CD4-positive, alpha-beta T cell (primary cell): ENCODE measurements around the gene CFAP161. TPM values are rescaled to one million over a fixed set of nuclear protein-coding genes. Genes with fewer than 3 reads are reported as not detected.

Experiments
- ATAC-seq: fragments of 200-7000 bp; cut with Tn5 transposase; one replicate; pipeline ENCODE4 v1.10.0; 2022; ENCODE audit warnings: mild to moderate bottlenecking; ENCODE audit not compliant: poor library complexity
- CTCF ChIA-PET: fragments of 350-600 bp; sonication (Branson Sonifier 250); formaldehyde crosslinking; loops from one replicate; lab custom pipeline; 2021; ENCODE audit warnings: antibody characterized with exemption, inconsistent platforms; lab: Charles Lee
- POLR2A ChIA-PET: fragments of 350-600 bp; sonication (Branson Sonifier 250); formaldehyde crosslinking; loops from one replicate; lab custom pipeline; 2021; ENCODE audit warnings: antibody characterized with exemption, inconsistent platforms; lab: Charles Lee
- DNase-seq, 14 experiments: peaks; one replicate each; pipeline ENCODE4 v3.0.0-alpha.2; 2013 to 2020; ENCODE audit warnings: mixed read lengths in 2 of 14
- H3K27ac ChIP-seq, 2 donors: one replicate each; pipeline versions ENCODE4 v1.5.1 to v1.7.0; 2013; ENCODE audit warnings: low read length in 2 of 2, low read depth in 1 of 2, mild to moderate bottlenecking in 1 of 2
- H3K27me3 ChIP-seq, 2 experiments: 1 replicate in 1 of 2; 2 replicates in 1 of 2; pipeline versions ENCODE4 v1.6.1 to v1.7.0; 2013; ENCODE audit warnings: low read length in 2 of 2, control low read depth in 1 of 2, mild to moderate bottlenecking in 1 of 2, moderate library complexity in 1 of 2; ENCODE audit not compliant: insufficient read depth in 2 of 2, control insufficient read depth in 1 of 2
- H3K36me3 ChIP-seq: one replicate; pipeline ENCODE4 v1.6.1; 2013; ENCODE audit warnings: low read length, control low read depth; ENCODE audit not compliant: insufficient read depth
- H3K4me1 ChIP-seq: one replicate; pipeline ENCODE4 v1.6.1; 2013; ENCODE audit warnings: low read length, control low read depth; ENCODE audit not compliant: insufficient read depth
- H3K4me3 ChIP-seq: one replicate; pipeline ENCODE4 v1.5.1; 2013; ENCODE audit warnings: mild to moderate bottlenecking, low read length, moderate library complexity
- H3K9me3 ChIP-seq, 2 experiments: 1 replicate in 1 of 2; 2 replicates in 1 of 2; pipeline versions ENCODE4 v1.6.1 to v1.7.0; 2013; ENCODE audit warnings: low read length in 2 of 2, mild to moderate bottlenecking in 2 of 2, control low read depth in 1 of 2, moderate library complexity in 1 of 2; ENCODE audit not compliant: control insufficient read depth in 1 of 2, insufficient read depth in 1 of 2
- H3K27ac Mint-ChIP-seq: one replicate; pipeline ENCODE4 v1.8.0; 2020; ENCODE audit warnings: mixed read lengths
- H3K27me3 Mint-ChIP-seq: one replicate; pipeline ENCODE4 v1.8.0; 2021; ENCODE audit warnings: mixed read lengths
- H3K36me3 Mint-ChIP-seq: one replicate; pipeline ENCODE4 v1.8.0; 2021; ENCODE audit warnings: low read depth, mixed read lengths
- H3K4me1 Mint-ChIP-seq: one replicate; pipeline ENCODE4 v1.8.0; 2021; ENCODE audit warnings: low read depth, mixed read lengths
- H3K4me3 Mint-ChIP-seq: one replicate; pipeline ENCODE4 v1.8.0; 2020; ENCODE audit warnings: mild to moderate bottlenecking, mixed read lengths
- H3K9me3 Mint-ChIP-seq: one replicate; pipeline ENCODE4 v1.8.0; 2020; ENCODE audit warnings: mixed read lengths
- intact Hi-C, 2 experiments: fragments of 100-400 bp; cut with DNase I in 1 of 2; cut with micrococcal nuclease in 1 of 2; formaldehyde crosslinking; loops; one replicate each; pipeline versions ENCODE4 v1.15.1 to v1.9.0; 2023 to 2025; cut with DNase I, micrococcal nuclease
- total RNA-seq, 174 experiments: library from RNA in 2 of 174; stranded (reverse) in 2 of 174; gene quantifications; one replicate each; pipeline ENCODE4 v1.2.3 and lab custom pipeline; 2021 to 2026
- TF ChIP-seq, protein P1 (sequence below): fragments of 200-600 bp; IDR thresholded peaks from one replicate; pipeline ENCODE4 v1.8.0; 2022; ENCODE audit warnings: antibody characterized with exemption, mild to moderate bottlenecking

Gene CFAP161
- total RNA-seq, 2 experiments from 2014 or later = not detected

DNA sequence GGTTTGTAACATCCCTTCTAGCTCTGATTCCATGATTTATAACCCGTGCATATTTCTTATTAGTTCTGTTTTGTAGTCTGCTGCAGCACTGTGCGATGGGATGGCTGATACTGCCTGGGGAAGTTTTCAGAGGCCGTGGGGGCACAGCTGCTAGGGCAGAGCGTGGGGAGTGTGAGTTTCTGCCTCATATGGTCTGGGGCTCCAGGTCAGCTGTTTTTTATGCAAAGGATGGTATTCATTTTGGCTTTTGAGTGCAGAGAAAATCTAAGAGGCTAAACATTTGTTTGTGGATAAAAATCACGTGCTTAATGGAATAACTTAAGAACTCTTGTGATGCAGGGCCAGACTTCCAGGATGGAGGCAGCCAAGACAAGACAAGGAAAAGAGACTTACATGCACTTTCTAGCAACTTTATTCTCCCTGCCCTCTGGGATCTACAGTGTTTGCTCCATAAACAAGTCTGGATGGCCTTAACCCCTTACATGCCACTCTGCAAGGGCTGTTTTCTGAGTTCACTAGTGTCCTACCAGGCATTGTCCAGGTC, 45.5 kb upstream of the CFAP161 start:
- no peaks in the 10 kb centered on the region for H3K36me3 Mint-ChIP-seq
- TF ChIP-seq, protein P1, sequence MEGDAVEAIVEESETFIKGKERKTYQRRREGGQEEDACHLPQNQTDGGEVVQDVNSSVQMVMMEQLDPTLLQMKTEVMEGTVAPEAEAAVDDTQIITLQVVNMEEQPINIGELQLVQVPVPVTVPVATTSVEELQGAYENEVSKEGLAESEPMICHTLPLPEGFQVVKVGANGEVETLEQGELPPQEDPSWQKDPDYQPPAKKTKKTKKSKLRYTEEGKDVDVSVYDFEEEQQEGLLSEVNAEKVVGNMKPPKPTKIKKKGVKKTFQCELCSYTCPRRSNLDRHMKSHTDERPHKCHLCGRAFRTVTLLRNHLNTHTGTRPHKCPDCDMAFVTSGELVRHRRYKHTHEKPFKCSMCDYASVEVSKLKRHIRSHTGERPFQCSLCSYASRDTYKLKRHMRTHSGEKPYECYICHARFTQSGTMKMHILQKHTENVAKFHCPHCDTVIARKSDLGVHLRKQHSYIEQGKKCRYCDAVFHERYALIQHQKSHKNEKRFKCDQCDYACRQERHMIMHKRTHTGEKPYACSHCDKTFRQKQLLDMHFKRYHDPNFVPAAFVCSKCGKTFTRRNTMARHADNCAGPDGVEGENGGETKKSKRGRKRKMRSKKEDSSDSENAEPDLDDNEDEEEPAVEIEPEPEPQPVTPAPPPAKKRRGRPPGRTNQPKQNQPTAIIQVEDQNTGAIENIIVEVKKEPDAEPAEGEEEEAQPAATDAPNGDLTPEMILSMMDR = no peak
- ATAC-seq (no peak), DNase-seq (no peak)
- H3K27ac ChIP-seq = no peak overlapping the region
- no peaks in the 10 kb centered on the region for H3K9me3 ChIP-seq
- no peak overlapping the region for H3K4me3 ChIP-seq
- intact Hi-C loops = no loop called here
- peaks cover 0 to 5% of the 10 kb centered on the region in 2 experiments for H3K27me3 ChIP-seq
- H3K4me3 Mint-ChIP-seq = no peak overlapping the region
- H3K4me1 Mint-ChIP-seq = no peaks in the 10 kb centered on the region
- no peaks in the 10 kb centered on the region for H3K9me3 Mint-ChIP-seq
- POLR2A ChIA-PET = no interaction called here
- H3K27me3 Mint-ChIP-seq = peaks cover 29% of the 10 kb centered on the region
- no peaks in the 10 kb centered on the region for H3K36me3 ChIP-seq
- H3K27ac Mint-ChIP-seq = no peak overlapping the region
- CTCF ChIA-PET = no interaction called here
- H3K4me1 ChIP-seq = no peaks in the 10 kb centered on the region

- Histone ChIP-seq H3K4me1 (no peaks in the 10 kb centered on the region), H3K9me3 (no peaks in the 10 kb centered on the region), H3K27me3 (peaks cover 10 to 21% of the 10 kb centered on the region in 2 experiments), H3K4me3 (no peak overlapping the region), H3K27ac (no peak overlapping the region), H3K36me3 (no peaks in the 10 kb centered on the region)
- Mint-ChIP-seq H3K27me3 (peaks cover 53% of the 10 kb centered on the region), H3K36me3 (no peaks in the 10 kb centered on the region), H3K27ac (no peak overlapping the region), H3K4me3 (no peak overlapping the region), H3K9me3 (no peaks in the 10 kb centered on the region), H3K4me1 (no peaks in the 10 kb centered on the region)
- POLR2A ChIA-PET = no interaction called here
- intact Hi-C loops = no loop called here
- CTCF ChIA-PET = no interaction called here
- DNase-seq (no peak), ATAC-seq (no peak)
- TF ChIP-seq, protein P1 = no peak
These were observed 42.0 kb upstream of the CFAP161 start for GRCh38 chr15:81091889-81092558.

DNA sequence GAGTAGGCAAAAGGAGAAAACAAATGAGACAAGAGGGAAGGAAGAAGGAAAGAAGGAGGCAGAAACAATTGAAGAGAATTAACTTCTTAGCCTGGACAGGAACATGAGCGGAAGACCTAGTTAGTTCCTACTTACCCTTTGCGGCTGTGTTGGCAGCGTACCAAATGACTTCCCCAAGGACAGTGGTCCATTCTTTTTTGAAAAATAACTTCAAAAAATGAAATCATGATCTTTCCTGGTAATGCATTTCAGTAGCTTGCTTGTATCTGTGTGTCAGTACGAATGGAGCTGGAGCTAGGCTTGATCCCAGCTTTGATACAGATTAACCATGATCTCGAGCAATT, 41.5 kb upstream of the CFAP161 start:
- no peaks in the 10 kb centered on the region for H3K4me1 ChIP-seq
- no peak overlapping the region for H3K4me3 Mint-ChIP-seq
- H3K4me3 ChIP-seq = no peak overlapping the region
- no peaks in the 10 kb centered on the region for H3K9me3 Mint-ChIP-seq
- no peaks in the 10 kb centered on the region for H3K36me3 ChIP-seq
- no peaks in the 10 kb centered on the region for H3K9me3 ChIP-seq
- ChIA-PET POLR2A (no interaction called here), CTCF (no interaction called here)
- H3K36me3 Mint-ChIP-seq = no peaks in the 10 kb centered on the region
- no peak overlapping the region for H3K27ac Mint-ChIP-seq
- peaks cover 13 to 22% of the 10 kb centered on the region in 2 experiments for H3K27me3 ChIP-seq
- peaks cover 57% of the 10 kb centered on the region for H3K27me3 Mint-ChIP-seq
- no peak overlapping the region for H3K27ac ChIP-seq
- DNase-seq (no peak), ATAC-seq (no peak)
- TF ChIP-seq, protein P1 = no peak
- no peaks in the 10 kb centered on the region for H3K4me1 Mint-ChIP-seq
- intact Hi-C loops = no loop called here
